Stimulated activated CD8-positive, alpha-beta memory T cell treated with anti-CD3 and anti-CD28 coated beads, Interleukin-2, amount 100 ng/mL, for 48 hours (primary cell): Measurements from ENCODE around the gene MAL.

Experiments
- DNase-seq, 2 donors: peaks; one replicate each; pipeline ENCODE4 v3.0.0-alpha.2; 2020; ENCODE audit warnings: low read depth in 2 of 2

MAL gene

DNA sequence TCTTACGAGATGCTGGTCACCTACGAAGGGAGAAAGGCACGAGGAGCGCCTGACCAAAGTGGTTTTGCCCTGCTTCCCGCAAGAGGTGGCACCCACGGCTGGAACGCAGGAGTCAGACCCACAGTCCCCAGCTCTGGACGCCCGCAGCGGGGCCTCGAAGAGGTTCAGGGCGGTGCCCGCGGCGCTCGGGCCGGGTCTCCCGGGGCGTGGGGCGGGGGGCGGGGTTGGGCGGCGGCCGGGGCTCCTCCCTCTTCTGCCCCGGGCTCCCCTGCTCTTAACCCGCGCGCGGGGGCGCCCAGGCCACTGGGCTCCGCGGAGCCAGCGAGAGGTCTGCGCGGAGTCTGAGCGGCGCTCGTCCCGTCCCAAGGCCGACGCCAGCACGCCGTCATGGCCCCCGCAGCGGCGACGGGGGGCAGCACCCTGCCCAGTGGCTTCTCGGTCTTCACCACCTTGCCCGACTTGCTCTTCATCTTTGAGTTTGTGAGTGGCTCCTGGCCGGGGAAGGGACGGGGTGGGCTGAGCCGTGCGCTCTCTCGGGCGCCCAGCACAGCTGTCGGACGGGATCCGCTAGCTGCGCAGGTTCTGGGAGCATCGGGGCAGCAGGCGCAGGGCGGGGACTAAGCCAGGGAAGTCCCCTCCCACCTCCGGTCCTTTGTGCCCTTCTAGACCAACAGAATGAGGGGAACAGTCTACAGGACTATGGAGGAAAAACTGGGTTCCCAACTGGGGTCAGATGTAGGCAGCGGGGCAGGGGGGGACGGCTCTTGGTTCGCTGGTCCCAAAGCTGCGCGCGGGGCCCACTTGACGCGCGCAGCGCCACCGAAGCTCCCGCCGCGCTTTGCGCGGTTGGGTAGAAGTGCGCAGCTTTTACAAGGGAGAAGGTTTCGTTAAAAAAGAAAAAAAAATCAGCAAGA is at the start of gene MAL:
Gene MAL, plus strand, starts transcription at position 303 of the 914 bp plus-strand sequence. Its CDS starts 85 bp downstream, at position 388.
- DNase-seq = peak; percentile 36 to 48

DNA sequence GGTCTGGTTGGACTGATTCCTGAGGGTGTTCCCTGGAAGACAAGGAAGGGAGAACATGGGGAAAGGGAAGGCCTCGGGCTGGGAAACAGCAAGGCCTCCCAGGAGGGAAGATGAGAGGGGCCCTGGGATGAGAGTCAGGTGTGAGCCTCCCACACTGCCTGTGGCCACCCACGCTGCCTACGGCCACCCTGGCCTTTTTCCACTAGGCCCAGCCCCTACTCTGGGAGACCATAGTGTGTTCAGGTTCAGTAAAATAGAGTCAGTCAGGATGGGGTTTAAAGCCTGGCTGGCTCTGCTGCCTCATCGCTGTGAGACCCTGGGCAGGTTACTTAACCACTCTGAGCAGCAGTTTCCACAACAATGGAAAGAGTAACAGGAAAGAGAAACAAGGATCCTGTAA is 47.7 kb upstream of the MAL start:
- no peak for DNase-seq

DNA sequence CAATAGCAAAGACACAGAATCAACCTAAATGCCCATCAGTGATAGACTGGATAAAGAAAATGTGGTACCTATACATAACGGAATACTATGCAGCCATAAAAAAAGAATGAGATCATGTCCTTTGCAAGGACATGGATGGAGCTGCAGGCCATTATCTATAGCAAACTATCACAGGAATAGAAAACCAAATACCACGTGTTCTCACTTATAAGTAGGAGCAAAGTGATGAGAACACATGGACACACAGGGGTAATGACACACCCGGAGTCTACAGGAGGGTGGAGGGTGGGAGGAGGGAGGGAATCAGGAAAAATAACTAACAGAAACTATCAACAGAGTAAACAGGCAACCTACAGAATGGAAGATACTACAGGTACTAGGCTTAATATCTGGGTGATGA is 46.6 kb upstream of the MAL start:
- DNase-seq = no peak

DNA sequence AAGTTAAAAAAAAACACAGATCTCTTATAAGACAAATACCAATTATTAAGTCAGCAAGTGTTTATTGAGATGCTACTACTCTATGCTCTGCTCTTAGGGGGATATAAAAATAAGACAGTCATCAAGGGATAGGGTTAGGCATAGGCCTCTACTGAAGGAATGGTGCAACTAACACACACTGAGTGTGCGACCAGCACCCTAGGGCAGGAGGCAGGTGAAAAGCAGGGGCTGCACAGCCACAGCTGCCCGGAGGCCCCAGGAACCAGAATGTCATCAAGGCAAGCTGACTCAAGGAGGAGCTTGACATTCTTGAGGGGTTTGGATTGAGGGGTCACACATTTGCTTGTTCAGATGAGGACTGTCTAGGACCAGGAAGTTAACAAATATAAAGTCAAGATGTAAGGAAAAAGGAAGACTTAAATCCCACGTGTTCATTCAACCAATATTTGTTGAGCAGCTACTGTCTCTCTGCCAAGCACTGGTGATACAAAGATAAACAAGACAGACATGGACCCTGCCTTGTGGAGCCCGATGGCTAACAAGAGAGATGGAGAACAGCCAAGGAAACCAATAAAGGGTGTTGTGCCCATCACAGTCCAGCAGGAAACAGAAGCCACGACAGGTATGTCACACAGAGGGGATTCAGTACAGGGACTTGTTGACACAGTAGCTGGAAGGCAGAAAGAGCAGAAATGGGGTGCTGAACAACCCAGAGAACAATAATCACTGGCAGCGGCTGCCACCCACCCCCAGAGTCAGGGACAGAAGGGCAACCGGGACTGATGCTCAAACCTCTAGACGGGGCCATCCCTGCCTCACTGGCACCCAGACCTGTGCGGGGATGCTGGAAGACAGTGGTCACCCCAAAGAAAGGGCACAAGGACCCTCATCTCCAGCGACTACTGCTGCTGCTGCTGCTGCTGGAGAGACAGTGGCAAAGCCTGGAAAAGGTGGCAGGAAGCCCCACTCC is 45.8 kb upstream of the MAL start:
- DNase-seq = no peak

DNA sequence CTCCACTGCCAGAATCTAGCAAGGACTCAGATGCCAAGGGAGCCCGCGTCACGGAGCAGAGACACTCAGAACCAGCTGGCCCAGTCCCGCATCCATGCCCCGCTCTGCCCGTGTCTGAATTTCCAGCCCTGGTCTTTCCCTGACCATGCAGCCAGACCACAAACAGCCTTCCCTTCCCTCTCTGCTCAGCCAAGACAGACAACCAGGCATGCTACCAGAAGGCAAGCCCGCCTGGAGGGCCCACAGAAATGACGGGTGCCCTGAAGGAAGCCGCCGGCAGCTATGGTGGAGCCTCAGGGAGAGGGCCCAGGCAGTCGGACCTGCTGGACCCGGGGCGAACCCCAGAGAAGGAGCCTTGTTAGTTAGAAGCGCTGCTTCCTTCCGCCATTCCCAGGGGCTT is 45.1 kb upstream of the MAL start:
- no peak for DNase-seq

DNA sequence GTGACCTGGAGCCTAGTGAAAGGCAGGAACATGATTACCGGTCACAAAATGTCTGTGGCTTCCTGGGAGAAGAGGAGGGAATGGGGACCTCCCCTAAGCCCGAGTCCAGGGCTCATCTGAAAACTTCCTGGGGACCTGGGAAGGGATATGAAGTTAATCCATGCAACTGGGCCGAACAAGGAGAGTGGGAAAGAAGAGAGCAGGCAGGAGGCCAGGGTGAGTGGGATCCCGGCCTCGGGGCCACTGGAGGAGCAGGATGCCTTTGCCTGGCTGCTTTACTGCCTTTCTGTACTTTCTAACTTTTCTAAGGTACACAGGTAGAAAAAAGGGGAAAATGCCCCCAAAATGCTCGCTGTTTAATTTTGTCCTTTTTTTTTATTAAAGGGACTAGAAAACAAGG is 43.4 kb upstream of the MAL start:
- DNase-seq = no peak

DNA sequence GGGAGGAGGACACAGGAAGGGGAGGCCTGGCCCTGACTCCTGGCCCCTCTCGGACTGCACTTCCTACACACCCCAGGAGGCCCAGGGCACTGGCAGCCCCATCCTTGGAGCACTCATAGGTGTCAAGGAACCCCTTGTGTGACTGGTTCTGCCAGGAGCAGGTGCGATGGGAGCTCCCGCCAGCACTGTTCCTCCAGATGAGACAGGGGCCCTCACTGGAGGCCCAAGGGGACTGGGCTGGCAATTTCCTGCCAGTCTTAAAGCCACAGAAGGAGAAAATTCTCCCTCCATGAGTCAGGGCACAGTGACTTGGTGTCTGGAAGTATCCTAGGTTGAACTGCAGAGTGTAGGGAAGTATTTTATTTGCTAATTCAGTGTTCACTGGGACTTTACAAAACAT is 42.8 kb upstream of the MAL start:
- DNase-seq = no peak

DNA sequence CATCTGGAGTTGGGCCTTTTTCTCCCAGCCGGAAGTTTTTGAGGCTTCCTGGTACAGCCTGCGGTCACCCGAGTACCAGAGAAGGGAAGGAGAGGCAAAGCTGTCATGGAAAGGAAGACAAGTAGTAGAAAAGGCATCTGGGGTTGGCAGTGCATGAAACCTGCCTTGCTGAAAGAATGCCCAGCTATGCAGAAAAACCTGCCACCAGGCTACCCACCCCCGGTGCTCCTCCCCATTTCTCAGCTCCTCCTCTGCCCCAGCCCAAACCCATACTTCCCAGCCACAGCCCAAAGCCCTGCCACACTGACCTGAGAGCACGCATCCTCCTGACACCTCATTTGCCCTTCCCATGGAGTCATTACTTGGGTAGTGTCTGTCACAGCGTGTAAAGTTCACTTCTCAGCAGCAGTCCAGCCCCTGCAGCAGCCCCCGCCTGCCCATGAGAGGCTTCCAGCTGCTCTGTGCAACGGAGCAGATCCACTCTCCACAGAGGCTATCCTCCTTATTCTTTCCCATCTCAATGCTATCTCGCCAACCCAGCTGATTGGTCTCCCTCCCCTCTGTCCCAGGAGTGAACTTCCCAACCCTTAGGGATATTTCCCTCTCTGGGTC is 40.4 kb upstream of the MAL start:
- DNase-seq = no peak

DNA sequence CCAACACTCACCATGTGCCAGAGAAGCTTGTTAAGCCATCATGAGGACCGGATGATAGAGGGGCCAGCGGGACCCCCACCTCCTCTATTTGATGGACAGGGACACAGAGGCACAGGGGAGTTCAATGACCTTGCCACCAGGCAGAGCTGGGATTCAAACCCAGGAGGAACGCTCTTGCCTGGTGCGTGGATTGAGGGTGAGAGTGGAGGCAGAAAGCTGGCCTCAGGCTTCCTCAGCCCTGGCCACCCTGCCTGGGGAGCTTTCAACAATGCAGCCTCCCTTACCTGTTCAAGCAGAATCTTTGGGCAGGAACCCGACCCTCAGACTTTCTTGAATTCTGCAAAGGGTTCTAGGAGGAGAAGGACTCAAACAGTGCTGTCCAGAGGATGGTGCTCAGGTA is 39.9 kb upstream of the MAL start:
- DNase-seq = no peak

DNA sequence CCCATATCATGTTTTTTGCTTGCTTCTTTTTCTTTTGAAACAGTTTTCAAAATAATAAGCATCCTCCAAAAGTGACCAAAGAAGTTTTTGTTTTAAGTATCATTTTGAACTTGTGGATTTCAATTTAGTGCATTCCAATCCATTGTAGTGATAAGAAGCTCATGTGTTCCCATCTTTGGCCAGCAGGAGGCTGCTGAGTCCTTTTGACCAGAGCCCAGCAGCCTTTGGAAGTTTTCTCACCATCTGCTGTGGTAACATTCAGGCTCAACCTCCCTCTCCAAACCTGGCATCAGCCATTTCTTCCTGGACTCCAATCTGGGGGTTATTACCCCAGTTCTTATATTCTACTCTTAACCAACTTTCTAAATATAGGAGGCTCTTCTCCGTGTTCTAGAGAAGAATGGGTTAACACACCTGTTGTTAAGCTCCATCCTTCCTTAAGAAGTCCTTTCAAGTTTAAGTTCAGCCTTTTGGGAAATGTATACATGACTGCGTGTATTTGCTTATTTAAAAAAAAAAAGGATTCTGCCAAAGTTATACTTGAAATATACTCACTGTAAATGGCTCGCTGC is 39.0 kb upstream of the MAL start:
- DNase-seq = peak in 1 of 2 donors; percentile 26

DNA sequence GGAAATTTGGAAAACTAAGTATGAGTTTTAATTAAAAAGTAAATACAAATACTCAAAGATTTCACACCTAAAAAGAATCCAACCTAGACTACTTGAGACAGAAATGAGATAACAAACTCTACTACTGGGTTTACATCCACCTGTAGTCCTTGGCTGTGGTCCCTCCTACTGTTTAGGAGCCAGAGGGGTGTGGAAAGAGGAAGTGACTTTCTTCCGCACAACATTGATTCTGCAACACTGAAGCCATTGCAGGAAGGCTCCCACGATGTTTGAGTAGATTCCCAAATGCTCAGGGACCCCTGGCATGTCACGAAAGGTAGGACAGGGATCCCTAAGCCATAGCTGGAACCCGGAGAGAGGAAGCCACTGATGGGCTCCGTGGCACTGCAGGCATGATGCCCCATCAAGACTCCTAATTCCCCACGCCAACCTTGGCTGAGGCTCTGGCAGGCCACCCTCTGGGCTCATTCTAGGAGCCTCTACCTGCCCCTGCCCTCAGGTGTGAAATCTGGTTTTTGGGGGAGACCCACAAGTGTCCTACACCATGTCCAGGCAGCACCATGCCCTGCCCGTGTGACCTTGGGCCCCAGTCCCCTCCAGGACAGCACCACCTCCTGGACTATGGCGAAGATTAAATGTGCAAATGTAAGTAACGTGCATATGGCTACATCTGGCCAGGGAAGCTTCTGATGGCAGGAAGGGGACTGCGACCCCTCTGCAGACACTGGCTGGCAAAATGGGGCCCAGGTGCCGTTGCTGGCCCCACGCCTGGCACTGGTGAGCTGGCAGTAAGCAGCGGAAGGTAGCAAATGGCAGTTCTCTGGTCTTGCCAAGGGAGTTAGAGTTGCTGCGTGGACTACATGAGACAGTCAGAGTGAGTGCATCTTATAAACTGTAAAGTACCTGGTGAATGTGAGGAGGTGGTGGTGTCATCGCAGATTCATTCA is 38.2 kb upstream of the MAL start:
- DNase-seq = no peak

DNA sequence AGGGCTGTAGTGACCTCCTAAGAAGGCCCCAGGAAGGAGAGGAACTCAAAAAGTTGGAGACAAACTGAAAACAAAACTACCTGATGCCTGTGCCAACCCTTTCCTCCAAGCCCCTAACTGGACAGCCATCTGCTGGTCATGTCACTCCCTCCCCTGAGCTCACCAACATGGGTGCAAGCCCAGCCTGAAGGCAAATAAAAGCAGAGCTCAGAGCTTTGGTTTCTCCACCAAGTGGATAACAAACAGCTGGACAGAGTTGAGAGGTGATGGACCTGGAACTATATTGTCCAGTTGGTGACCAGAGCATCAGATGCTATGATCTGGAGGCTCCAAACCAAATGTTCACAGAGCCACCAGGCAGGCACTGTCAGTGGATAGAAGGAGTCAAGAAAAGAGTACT is 34.6 kb upstream of the MAL start:
- DNase-seq = no peak

DNA sequence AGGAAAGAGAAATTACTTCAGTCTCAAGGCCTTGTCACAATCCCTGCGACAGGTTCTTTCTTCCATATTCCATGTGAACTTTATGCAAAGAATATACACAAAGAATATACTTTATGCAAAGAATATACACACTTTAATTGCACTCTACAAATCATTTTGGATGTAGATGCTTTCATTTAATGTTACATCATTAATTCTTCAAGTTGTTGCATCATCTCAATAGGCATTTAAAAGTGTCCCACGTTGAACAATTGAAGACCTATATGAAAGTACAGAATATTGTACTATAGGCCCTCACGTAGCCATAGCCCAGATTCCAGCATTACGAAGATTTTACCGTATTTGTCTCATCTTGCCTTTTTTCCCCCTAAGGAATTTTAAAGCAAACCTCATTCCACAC is 33.1 kb upstream of the MAL start:
- DNase-seq = no peak

DNA sequence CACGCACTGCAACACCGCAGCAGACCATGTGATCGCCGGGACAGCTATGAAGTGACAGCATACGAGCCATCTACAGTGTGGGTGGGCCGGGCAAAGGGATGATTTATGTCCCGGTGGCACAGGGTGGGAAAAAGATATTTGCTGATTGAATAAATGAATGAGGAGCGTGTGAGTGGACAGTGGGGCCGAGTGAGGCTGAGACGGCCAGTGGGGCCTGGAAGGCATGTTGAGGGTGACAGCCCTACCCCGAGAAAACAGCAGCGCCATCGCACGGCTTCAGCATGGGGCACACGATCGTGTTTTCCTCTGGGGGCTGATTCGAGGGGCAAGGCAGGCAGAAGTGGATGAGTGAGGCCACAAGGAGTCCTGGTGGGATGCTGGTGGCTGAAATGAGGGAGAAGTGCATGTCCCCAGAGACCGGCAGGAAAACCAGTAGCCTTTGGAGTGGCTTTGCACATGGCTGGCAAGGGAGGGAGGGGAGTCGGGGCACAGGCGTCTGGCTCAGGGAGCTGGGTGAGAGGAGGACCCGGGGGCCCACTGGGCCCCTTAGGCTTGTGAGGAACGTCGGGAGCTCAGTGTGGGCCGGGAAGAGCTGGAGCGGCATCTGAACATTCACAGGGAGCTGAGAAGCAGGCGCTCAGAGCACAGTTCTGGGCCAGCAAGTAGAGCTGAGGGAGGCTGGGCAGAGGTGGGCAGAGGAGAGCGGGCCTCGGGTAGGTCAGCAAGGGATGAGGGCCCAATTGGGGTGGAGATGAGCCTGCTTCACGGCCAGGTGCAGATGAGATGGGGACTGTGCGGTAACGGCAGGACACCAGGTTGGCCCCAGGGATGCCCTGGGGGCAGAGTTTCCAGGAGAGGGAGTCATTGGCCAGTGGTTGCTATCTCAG is 32.1 kb upstream of the MAL start:
- no peak for DNase-seq

DNA sequence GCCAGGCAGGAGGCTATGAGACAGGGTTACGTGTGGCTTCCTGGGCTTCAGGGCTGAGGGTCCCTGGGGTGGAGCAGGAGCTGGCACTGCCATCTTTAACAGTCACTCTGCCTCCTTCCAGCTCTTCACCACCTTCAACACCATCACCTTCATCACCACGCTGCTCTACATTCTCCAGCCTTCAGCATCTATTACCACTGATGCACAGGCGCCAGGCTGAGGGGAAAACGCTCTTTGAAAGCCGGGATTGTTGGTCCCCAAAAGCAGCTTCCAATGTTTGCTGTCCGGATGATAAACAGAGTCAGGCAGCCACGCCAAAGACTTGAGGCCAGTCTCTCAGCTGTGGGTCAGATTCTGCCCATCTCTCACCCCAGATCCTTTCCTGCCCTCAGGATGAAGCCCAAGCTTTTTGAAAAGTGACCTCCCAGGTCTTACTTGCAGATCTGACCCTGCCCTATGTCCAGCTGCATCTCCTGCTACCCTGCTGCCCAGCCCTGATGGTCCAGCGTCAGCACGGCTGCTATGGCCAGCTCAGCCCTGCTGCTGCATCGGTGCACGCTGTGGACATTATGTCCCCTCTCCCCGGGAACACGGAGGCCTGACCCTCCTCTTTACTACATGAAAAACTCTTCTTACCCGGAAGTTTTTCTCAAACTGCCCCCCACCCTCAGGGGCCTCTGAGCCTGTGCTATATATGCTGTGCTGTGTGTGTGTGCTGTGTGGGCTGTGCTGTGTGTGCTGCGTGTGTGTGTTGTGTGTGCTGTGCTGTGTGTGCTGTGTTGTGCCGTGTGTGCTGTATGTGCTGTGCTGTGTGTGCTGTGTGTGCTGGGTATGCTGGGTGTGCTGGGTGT is 31.2 kb upstream of the MAL start:
- DNase-seq = no peak

DNA sequence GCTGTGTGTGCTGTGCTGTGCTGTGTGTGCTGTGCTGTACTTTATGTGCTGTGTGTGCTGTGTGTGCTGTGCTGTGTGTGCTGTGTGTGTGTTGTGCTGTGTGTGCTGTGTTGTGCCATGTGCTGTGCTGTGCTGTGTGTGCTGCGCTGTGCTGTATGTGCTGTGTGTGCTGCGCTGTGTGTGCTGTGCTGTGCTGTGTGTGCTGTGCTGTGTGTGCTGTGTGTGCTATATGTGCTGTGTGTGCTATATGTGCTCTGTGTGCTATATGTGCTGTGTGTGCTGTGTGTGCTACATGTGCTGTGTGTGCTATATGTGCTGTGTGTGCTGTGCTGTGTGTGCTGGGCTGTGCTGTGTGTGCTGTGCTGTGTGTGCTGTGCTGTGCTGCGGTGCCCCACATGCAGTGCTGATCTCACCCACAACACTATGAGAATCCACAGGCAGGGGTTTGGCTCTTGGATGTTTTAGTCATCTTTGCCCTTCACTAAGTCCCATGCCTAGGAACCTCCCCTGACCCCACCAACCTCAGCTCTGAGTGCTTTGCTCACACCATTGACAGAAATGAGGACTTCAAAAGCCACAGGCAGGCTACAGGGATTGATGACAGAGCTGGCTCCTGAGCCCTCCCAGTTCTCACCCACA is 30.5 kb upstream of the MAL start:
- no peak for DNase-seq

DNA sequence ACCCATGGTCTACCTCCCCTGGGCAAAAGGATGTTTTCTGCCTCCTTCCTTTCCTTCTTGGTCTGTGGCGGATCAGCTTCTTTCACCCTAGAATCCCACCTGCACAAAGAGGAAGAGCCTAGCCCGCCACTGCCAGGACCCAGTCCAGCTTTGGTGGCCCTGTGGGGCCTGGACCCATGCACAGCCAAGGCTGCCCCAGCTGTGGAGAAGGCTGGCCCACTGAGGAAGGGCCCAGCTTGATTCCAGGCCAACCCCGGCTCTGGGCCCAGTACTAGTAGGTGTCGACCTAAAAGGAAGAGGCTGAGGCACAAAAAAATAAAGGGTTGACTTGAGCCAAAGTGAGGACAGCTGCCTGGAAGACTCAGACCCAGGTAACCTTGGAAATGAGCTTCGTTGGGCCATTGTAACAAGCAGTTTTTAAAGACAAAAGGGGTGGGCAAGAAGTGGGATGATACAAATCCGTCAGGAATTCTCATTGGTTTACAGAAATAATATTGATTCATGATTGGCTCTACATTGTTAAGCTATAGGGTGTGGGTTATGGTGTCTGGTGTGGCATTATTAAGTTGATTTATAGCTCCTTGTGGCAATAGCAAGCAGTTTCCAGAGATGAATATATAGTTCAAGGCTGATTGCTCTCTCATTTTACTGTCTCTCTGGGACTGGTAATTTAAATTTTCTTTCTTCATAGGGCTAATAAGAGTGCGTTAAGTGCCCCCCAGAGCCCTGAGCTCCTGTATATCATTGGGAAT is 29.8 kb upstream of the MAL start:
- no peak for DNase-seq
